Activated CD4-positive, alpha-beta T cell treated with anti-CD3 and anti-CD28 coated beads for 36 hours (primary cell): ENCODE measurements around the gene MAGEB1. TPM values are rescaled to one million over a fixed set of nuclear protein-coding genes. Genes with fewer than 3 reads are reported as not detected.

Experiments used
- ATAC-seq: fragments of 200-7000 bp; cut with Tn5 transposase; one replicate; pipeline ENCODE4 v1.10.0; 2021; ENCODE audit warnings: mild to moderate bottlenecking, moderate library complexity
- CTCF ChIA-PET: fragments of 350-600 bp; sonication (Branson Sonifier 250); formaldehyde crosslinking; loops from one replicate; lab custom pipeline; 2021; ENCODE audit warnings: antibody characterized with exemption; lab: Charles Lee
- POLR2A ChIA-PET: fragments of 350-600 bp; sonication (Branson Sonifier 250); formaldehyde crosslinking; loops from one replicate; lab custom pipeline; 2021; ENCODE audit warnings: antibody characterized with exemption, inconsistent platforms; lab: Charles Lee
- DNase-seq: peaks from one replicate; pipeline ENCODE4 v3.0.0-alpha.2; 2020
- H3K27ac Mint-ChIP-seq: one replicate; pipeline ENCODE4 v1.8.0; 2021; ENCODE audit warnings: mixed read lengths
- H3K27me3 Mint-ChIP-seq: one replicate; pipeline ENCODE4 v1.8.0; 2021; ENCODE audit warnings: mixed read lengths
- H3K36me3 Mint-ChIP-seq: one replicate; pipeline ENCODE4 v1.8.0; 2021; ENCODE audit warnings: low read depth, mixed read lengths
- H3K4me1 Mint-ChIP-seq: one replicate; pipeline ENCODE4 v1.8.0; 2021; ENCODE audit warnings: mixed read lengths
- H3K4me3 Mint-ChIP-seq: one replicate; pipeline ENCODE4 v1.8.0; 2021; ENCODE audit warnings: mild to moderate bottlenecking, moderate library complexity, mixed read lengths
- H3K9me3 Mint-ChIP-seq: one replicate; pipeline ENCODE4 v1.8.0; 2021; ENCODE audit warnings: low read depth, mixed read lengths
- intact Hi-C, 2 experiments: fragments of 100-400 bp; cut with DNase I in 1 of 2; cut with micrococcal nuclease in 1 of 2; formaldehyde crosslinking; loops; one replicate each; pipeline versions ENCODE4 v1.14.2 to v1.15.1; 2022 to 2024; cut with DNase I, micrococcal nuclease
- total RNA-seq, 2 experiments: library from RNA; stranded (reverse); gene quantifications; one replicate each; pipeline ENCODE4 v1.2.3, GENCODE V29; 2021

Gene MAGEB1, protein sequence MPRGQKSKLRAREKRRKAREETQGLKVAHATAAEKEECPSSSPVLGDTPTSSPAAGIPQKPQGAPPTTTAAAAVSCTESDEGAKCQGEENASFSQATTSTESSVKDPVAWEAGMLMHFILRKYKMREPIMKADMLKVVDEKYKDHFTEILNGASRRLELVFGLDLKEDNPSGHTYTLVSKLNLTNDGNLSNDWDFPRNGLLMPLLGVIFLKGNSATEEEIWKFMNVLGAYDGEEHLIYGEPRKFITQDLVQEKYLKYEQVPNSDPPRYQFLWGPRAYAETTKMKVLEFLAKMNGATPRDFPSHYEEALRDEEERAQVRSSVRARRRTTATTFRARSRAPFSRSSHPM
- total RNA-seq: not detected

DNA sequence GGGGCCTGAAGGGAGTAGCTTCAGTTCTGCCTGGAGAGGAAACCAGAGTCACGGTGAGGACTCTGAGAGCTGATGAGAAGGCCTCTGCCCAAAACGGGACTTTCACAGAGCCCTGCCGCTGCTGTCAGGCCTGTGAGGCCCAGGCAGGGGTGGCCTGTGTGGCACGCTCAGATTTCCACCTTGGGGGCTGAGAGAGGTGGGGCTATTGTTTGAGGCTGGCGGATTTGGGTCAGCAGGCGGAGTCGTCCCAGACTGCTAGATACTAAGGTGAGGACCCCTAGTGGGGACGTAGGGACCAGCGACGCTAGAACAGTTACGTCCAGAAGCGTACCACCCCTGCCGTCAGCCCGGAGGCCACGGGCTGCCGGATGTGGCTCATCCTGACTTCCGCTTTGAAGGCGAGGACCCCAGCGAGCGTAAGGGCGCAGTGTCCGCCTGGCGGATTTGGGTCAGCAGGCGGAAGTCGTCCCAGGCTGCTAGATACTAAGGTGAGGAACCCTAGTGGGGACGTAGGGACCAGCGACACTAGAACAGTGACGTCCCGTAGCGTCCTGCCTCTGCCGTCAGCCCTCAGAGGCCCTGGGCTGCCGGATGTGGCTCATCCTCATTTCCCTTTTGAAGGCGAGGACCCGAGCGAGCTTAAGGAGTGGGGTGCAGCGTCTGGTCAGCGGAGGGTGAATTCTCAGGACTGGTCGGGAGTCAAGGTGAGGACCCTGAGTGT, at the start of gene MAGEB1:
Gene MAGEB1, plus strand, starts transcription at position 378 of the 721 bp plus-strand sequence. CDS start 3,348 bp downstream, outside the sequence.
- DNase-seq: no peak
- Mint-ChIP-seq H3K4me1 (no peaks in the 10 kb centered on the region), H3K36me3 (no peaks in the 10 kb centered on the region), H3K4me3 (no peak within 1 kb of the TSS), H3K27me3 (no peaks in the 10 kb centered on the region), H3K27ac (no peak within 1 kb of the TSS), H3K9me3 (no peaks in the 10 kb centered on the region)
- ChIA-PET POLR2A (no interaction called here), CTCF (no interaction called here)
- ATAC-seq: no peak
- intact Hi-C loops: no loop called here

DNA sequence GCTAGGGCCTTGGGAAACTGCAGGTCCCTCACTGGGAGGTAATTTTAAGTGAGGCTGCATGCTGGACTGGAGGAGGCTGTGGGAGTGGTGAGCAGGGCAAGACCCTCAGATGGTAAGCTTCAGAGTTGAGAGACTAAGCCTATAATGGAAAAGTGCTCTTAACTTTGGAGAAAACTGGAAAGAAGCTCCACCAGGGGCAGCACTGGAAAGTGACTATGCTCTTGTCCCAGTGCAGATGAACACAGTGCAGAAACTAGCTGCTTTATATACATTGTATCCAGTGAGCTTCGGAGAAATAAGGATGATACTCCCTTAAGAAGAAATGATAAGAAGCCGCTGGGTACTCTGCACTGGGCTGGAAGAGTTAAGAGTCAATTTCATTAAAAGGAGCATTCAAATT, 34.8 kb upstream of the MAGEB1 start:
- no peaks in the 10 kb centered on the region for H3K36me3 Mint-ChIP-seq
- no peaks in the 10 kb centered on the region for H3K9me3 Mint-ChIP-seq
- POLR2A ChIA-PET: no interaction called here
- no peaks in the 10 kb centered on the region for H3K27me3 Mint-ChIP-seq
- CTCF ChIA-PET: no interaction called here
- H3K4me3 Mint-ChIP-seq: no peak overlapping the region
- DNase-seq: no peak
- no peak for ATAC-seq
- H3K4me1 Mint-ChIP-seq: no peaks in the 10 kb centered on the region
- H3K27ac Mint-ChIP-seq: no peak overlapping the region
- intact Hi-C loops: no loop called here

DNA sequence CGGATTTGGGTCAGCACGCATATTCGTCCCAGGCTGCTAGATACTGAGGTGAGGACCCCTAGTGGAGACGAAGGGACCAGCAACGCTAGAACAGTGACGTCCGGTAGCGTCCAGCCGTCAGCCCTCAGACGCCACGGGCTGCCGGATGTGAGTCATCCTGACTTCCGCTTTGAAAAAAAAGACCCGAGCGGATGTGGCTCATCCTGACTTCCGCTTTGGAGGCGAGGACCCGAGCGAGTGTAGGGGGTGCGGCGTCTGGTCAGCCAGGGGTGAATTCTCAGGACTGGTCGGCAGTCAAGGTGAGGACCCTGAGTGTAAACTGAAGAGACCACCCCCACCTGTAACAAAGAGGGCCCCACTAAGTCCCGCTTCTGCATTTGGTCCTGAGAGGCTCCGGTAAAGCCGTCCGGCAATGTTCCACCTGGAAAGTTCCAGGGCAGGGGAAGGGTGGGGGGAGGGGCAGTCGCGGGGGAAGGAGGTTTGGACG, 31.5 kb upstream of the MAGEB1 start, which contains the start of gene MAGEB2:
Gene MAGEB2, plus strand, starts transcription at position 207 of the 487 bp plus-strand sequence. CDS start 3,018 bp downstream, outside the sequence.
- no peaks in the 10 kb centered on the region for H3K9me3 Mint-ChIP-seq
- no peaks in the 10 kb centered on the region for H3K27me3 Mint-ChIP-seq
- intact Hi-C loops: no loop called here
- DNase-seq: no peak
- ATAC-seq: no peak
- no peak within 1 kb of the TSS for H3K27ac Mint-ChIP-seq
- no peaks in the 10 kb centered on the region for H3K36me3 Mint-ChIP-seq
- CTCF ChIA-PET: no interaction called here
- POLR2A ChIA-PET: no interaction called here
- no peaks in the 10 kb centered on the region for H3K4me1 Mint-ChIP-seq
- no peak within 1 kb of the TSS for H3K4me3 Mint-ChIP-seq

DNA sequence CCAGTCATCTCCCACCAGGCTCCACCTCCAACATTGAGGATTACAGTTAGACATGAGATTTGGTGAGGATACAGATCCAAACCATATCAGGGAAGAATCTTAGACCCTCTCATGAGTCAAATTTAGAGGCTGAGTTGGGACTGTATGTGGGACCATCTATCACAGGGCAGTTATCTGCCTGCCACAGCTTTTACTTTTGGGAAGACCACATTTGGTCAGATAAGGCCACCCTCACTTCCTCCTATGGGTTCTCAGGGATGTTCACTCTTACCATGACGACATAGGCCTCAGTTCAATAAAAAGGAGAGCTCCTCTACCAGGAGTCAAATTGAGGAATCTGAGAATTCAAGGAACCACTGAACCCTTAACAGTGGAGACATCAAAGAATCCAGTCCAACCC, 29.5 kb upstream of the MAGEB1 start:
- Mint-ChIP-seq H3K36me3 (no peaks in the 10 kb centered on the region), H3K27ac (no peak overlapping the region), H3K27me3 (no peaks in the 10 kb centered on the region), H3K4me1 (no peaks in the 10 kb centered on the region), H3K4me3 (no peak overlapping the region), H3K9me3 (no peaks in the 10 kb centered on the region)
- DNase-seq (no peak), ATAC-seq (no peak)
- intact Hi-C loops: no loop called here
- ChIA-PET CTCF (interaction anchor here (1.0 kb wide), 1 partner anchor 9 kb away, joined by 4 read pairs; no protein-coding TSS in a partner anchor), POLR2A (no interaction called here)

DNA sequence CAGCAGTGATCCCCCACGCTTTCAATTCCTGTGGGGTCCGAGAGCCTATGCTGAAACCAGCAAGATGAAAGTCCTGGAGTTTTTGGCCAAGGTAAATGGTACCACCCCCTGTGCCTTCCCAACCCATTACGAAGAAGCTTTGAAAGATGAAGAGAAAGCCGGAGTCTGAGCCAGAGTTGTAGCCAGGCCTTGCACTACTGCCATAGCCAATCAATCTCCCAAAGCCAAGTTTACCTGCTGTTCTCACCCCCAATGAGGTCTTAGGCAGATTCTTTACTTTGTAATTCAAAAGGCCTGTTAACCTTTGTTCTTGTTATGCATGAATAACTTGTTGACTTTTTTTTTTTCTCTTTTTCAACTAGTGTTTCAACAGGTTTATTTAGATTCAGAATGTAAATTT, 27.6 kb upstream of the MAGEB1 start:
- ATAC-seq (no peak), DNase-seq (no peak)
- CTCF ChIA-PET: no interaction called here
- H3K4me3 Mint-ChIP-seq: no peak overlapping the region
- no peaks in the 10 kb centered on the region for H3K27me3 Mint-ChIP-seq
- H3K4me1 Mint-ChIP-seq: no peaks in the 10 kb centered on the region
- no peak overlapping the region for H3K27ac Mint-ChIP-seq
- intact Hi-C loops: no loop called here
- no peaks in the 10 kb centered on the region for H3K9me3 Mint-ChIP-seq
- POLR2A ChIA-PET: no interaction called here
- no peaks in the 10 kb centered on the region for H3K36me3 Mint-ChIP-seq

DNA sequence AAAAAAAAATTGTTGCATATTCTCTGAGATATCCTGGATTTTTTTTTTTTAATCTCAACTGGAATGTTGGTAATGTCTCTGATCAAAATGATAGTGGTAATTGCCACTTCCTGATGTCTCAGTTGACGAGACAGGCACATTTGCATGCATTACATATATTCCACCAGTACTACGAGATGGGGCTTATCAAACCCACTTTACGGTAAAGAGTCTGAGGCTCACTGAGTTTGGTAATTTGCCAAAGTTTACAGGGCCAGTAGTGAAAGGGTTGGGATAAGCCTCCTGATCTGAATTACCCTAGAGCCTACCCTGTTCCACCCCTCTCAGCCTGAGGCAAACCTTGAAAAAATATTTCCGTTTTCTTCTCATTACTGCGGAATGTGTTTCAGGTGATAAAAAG, 26.3 kb upstream of the MAGEB1 start:
- H3K36me3 Mint-ChIP-seq: no peaks in the 10 kb centered on the region
- no peaks in the 10 kb centered on the region for H3K4me1 Mint-ChIP-seq
- ChIA-PET POLR2A (no interaction called here), CTCF (no interaction called here)
- no peaks in the 10 kb centered on the region for H3K27me3 Mint-ChIP-seq
- DNase-seq (no peak), ATAC-seq (no peak)
- H3K4me3 Mint-ChIP-seq: no peak overlapping the region
- no peaks in the 10 kb centered on the region for H3K9me3 Mint-ChIP-seq
- no peak overlapping the region for H3K27ac Mint-ChIP-seq
- intact Hi-C loops: no loop called here

DNA sequence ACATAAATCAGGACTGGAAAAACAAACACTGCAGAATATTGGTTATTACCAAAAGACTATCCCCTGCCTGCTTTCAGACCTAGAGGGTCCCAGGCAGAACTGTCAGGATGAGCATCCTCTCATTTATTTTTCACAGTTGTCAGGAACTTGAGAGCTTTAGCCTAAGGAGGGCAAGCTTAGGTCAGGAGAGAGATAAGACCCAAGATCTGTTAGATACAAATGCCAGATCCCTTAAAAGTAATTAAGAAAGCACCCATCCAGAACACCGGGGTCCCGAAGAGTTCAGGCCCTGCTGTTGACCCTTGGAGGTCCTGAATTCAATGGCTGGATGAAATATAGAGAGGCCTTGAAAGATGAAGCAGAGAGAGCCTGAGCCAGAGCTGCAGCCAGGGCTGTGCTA, 22.4 kb upstream of the MAGEB1 start:
- H3K36me3 Mint-ChIP-seq: no peaks in the 10 kb centered on the region
- intact Hi-C loops: no loop called here
- no peak for DNase-seq
- POLR2A ChIA-PET: no interaction called here
- H3K27me3 Mint-ChIP-seq: no peaks in the 10 kb centered on the region
- no peaks in the 10 kb centered on the region for H3K9me3 Mint-ChIP-seq
- no peak overlapping the region for H3K27ac Mint-ChIP-seq
- no peak for ATAC-seq
- H3K4me1 Mint-ChIP-seq: no peaks in the 10 kb centered on the region
- H3K4me3 Mint-ChIP-seq: no peak overlapping the region
- CTCF ChIA-PET: no interaction called here

DNA sequence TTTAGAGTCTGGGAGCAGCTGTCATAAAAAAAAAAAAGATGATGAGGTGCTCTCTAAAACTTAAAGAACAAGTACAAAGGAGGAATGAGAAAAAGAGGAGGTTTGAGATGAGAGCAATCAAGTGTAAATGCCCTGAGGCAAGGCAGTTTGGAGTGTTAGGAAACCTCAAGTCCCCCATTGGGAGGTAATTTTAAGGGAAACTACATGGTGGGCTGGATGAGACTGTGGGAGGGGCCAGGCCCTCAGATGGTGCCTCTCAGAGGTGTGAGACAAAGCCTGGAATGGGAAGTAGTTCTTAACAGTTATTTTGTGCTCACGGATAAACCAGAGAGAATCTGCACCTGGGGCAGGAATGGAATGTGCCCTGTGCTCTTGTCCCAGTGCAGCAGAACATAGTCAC, 18.4 kb upstream of the MAGEB1 start:
- H3K36me3 Mint-ChIP-seq: no peaks in the 10 kb centered on the region
- no peaks in the 10 kb centered on the region for H3K9me3 Mint-ChIP-seq
- H3K27me3 Mint-ChIP-seq: no peaks in the 10 kb centered on the region
- H3K4me1 Mint-ChIP-seq: no peaks in the 10 kb centered on the region
- no peak overlapping the region for H3K4me3 Mint-ChIP-seq
- POLR2A ChIA-PET: no interaction called here
- H3K27ac Mint-ChIP-seq: no peak overlapping the region
- ATAC-seq: no peak
- no peak for DNase-seq
- CTCF ChIA-PET: no interaction called here
- intact Hi-C loops: no loop called here

DNA sequence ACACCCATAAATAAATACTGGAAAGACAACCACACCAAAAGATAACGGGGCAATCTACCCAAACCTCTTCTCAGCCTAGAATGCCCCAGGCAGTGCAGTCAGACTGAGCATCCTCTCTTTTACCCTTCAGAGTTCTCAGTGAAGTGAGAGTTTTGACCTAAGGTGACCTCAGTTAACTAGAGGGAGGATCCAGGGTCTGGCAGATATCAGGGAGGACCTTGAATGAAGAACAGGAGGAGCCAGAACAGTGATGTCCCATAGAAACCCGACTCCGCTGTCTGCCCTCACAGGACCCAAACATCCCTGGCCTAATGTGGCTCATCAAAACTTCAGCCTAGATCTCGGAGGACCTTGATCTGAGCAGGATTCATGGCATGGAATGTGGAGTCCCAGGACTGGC, 16.6 kb upstream of the MAGEB1 start, which contains the start of gene MAGEB3:
Gene MAGEB3, plus strand, starts transcription at position 263 of the 400 bp plus-strand sequence. CDS start 5,268 bp downstream, outside the sequence.
- Mint-ChIP-seq H3K27ac (no peak within 1 kb of the TSS), H3K4me3 (no peak within 1 kb of the TSS), H3K27me3 (no peaks in the 10 kb centered on the region), H3K9me3 (no peaks in the 10 kb centered on the region), H3K36me3 (no peaks in the 10 kb centered on the region), H3K4me1 (no peaks in the 10 kb centered on the region)
- no peak for DNase-seq
- CTCF ChIA-PET: no interaction called here
- POLR2A ChIA-PET: no interaction called here
- intact Hi-C loops: no loop called here
- no peak for ATAC-seq

DNA sequence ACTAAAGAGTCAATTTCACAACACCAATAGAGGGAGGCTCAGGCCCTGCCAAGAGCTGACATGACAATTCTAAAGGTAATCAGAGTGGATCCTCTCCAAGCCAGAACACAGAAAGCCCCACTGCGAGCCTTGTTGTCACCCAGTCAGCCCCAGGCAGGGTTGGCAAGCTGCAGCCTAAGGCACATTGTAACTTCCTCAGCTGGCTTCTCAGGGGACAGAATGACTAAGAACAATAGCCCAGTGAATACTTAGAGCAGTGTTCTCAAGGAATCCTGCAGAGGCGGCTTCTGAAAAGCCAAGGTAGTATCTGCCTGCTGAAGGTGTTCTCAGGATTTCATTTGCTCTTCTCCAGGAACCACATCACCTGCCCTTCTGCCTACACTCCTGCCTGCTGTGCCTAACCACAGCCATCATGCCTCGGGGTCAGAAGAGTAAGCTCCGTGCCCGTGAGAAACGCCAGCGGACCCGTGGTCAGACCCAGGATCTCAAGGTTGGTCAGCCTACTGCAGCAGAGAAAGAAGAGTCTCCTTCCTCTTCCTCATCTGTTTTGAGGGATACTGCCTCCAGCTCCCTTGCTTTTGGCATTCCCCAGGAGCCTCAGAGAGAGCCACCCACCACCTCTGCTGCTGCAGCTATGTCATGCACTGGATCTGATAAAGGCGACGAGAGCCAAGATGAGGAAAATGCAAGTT, 5.1 kb upstream of the MAGEB1 start, which contains the start of gene MAGEB4:
Gene MAGEB4, plus strand, starts transcription at position 277 of the 692 bp plus-strand sequence. Its CDS starts 136 bp downstream, at position 413.
- H3K4me3 Mint-ChIP-seq: no peak within 1 kb of the TSS
- H3K4me1 Mint-ChIP-seq: no peaks in the 10 kb centered on the region
- POLR2A ChIA-PET: no interaction called here
- DNase-seq (no peak), ATAC-seq (no peak)
- CTCF ChIA-PET: no interaction called here
- intact Hi-C loops: no loop called here
- no peaks in the 10 kb centered on the region for H3K27me3 Mint-ChIP-seq
- no peaks in the 10 kb centered on the region for H3K9me3 Mint-ChIP-seq
- no peak within 1 kb of the TSS for H3K27ac Mint-ChIP-seq
- H3K36me3 Mint-ChIP-seq: no peaks in the 10 kb centered on the region

DNA sequence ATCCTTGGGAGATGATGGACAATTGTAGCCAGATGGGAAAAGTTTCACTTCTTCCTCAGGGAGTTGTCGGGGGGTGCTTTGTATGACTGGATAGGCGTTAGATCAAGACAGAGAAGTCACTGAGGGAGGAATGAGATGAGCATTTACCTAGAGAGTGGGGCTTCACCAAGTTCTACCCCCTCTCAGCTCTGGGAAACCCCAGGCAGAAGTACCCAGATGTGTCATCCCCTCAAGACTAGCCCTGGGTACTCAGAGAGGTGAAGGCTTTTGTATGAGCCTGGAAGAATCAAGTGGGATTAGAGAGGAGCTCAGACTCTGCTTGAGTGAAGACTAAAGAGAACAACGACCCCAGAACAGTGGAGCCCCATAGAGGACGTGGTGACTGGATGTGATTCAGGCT, 1.9 kb downstream of the MAGEB1 start:
- no peak for DNase-seq
- ChIA-PET CTCF (no interaction called here), POLR2A (no interaction called here)
- Mint-ChIP-seq H3K36me3 (no peaks in the 10 kb centered on the region), H3K9me3 (no peaks in the 10 kb centered on the region), H3K27me3 (no peaks in the 10 kb centered on the region), H3K4me3 (no peak overlapping the region), H3K27ac (no peak overlapping the region), H3K4me1 (no peaks in the 10 kb centered on the region)
- intact Hi-C loops: no loop called here
- ATAC-seq: no peak
